HG03575 (cell line): ENCODE measurements around the gene CDK16.

Source experiments
- ATAC-seq: cut with Tn5 transposase; IDR thresholded peaks from one replicate; pipeline ENCODE4 v1.9.1; 2021; ENCODE audit not compliant: unreplicated experiment, insufficient number of reproducible peaks, low FRiP score; ENCODE audit errors: extremely low read depth

CDK16 gene

GRCh38 chrX:47182106-47182700 lies 36.3 kb upstream of the CDK16 start:
- ATAC-seq, result no peak

- ATAC-seq, result no peak
Observed at GRCh38 chrX:47184486-47184885, 34.0 kb upstream of the CDK16 start.

GRCh38 chrX:47185241-47185640 lies 33.2 kb upstream of the CDK16 start:
- ATAC-seq, result no peak

- no peak for ATAC-seq
Observed at GRCh38 chrX:47186096-47186740, 32.3 kb upstream of the CDK16 start.

- ATAC-seq, result no peak
Observed at GRCh38 chrX:47187106-47187677, 31.3 kb upstream of the CDK16 start.

GRCh38 chrX:47189906-47190305 lies 28.6 kb upstream of the CDK16 start:
- no peak for ATAC-seq

GRCh38 chrX:47190445-47191269 lies 27.8 kb upstream of the CDK16 start:
- no peak for ATAC-seq

- ATAC-seq, result no peak
Observed at GRCh38 chrX:47191331-47191730, 27.1 kb upstream of the CDK16 start.

GRCh38 chrX:47191806-47192401 lies 26.6 kb upstream of the CDK16 start:
- ATAC-seq, result no peak

- ATAC-seq, result peak; percentile 82
Observed at GRCh38 chrX:47193475-47194193, 24.8 kb upstream of the CDK16 start, which contains the start of gene UBA1. UBA1 (plus strand) TSS chrX:47193829; CDS start chrX:47198803, 4,974 bp downstream.

- no peak for ATAC-seq
Observed at GRCh38 chrX:47194194-47194787, 24.2 kb upstream of the CDK16 start.

- no peak for ATAC-seq
Observed at GRCh38 chrX:47196098-47196497, 22.4 kb upstream of the CDK16 start.

- no peak for ATAC-seq
Observed at GRCh38 chrX:47197526-47197925, 21.0 kb upstream of the CDK16 start.

GRCh38 chrX:47198026-47198686 lies 20.3 kb upstream of the CDK16 start:
- no peak for ATAC-seq

- no peak for ATAC-seq
Observed at GRCh38 chrX:47198687-47199080, 19.8 kb upstream of the CDK16 start.

- no peak for ATAC-seq
Observed at GRCh38 chrX:47199286-47199685, 19.2 kb upstream of the CDK16 start.

GRCh38 chrX:47200385-47201150 lies 17.9 kb upstream of the CDK16 start:
- no peak for ATAC-seq
